Measurements from ENCODE around the gene ALG12.

GRCh38 chr22:49953680-49954344 lies 35.6 kb upstream of the ALG12 start:
- TF ChIP-seq EZH2 (IDR thresholded peaks at IDR 0.05; ENCODE audit: insufficient read depth, poor library complexity, severe bottlenecking) = no peak
- TF ChIP-seq EZH2phosphoT487 (IDR thresholded peaks at IDR 0.05; ENCODE audit: insufficient read depth, low read depth) = no peak

Data from GM23248 (cell line).